Stimulated activated effector memory CD8-positive, alpha-beta T cell treated with anti-CD3 and anti-CD28 coated beads, Interleukin-12 subunit alpha, Interleukin-12 subunit beta, amount 100 ng/mL, for 72 hours (primary cell): ENCODE measurements around the gene MOCOS.

Source experiments
- ATAC-seq: fragments of 150-1000 bp; cut with Tn5 transposase; 2 replicates; pipeline ENCODE4 v1.10.0; 2021
- DNase-seq, 2 donors: peaks; one replicate each; pipeline ENCODE4 v3.0.0; 2021 to 2022; ENCODE audit warnings: low spot score in 2 of 2
- H3K27ac Mint-ChIP-seq: one replicate; pipeline ENCODE4 v1.8.0; 2022; ENCODE audit warnings: mild to moderate bottlenecking, mixed read lengths
- H3K36me3 Mint-ChIP-seq: one replicate; pipeline ENCODE4 v1.8.0; 2022; ENCODE audit warnings: mild to moderate bottlenecking, mixed read lengths
- H3K4me1 Mint-ChIP-seq: one replicate; pipeline ENCODE4 v1.8.0; 2022; ENCODE audit warnings: mixed read lengths
- H3K4me3 Mint-ChIP-seq: one replicate; pipeline ENCODE4 v1.8.0; 2022; ENCODE audit warnings: mild to moderate bottlenecking, mixed read lengths
- H3K9me3 Mint-ChIP-seq: one replicate; pipeline ENCODE4 v1.8.0; 2022; ENCODE audit warnings: mixed read lengths

The MOCOS gene, protein sequence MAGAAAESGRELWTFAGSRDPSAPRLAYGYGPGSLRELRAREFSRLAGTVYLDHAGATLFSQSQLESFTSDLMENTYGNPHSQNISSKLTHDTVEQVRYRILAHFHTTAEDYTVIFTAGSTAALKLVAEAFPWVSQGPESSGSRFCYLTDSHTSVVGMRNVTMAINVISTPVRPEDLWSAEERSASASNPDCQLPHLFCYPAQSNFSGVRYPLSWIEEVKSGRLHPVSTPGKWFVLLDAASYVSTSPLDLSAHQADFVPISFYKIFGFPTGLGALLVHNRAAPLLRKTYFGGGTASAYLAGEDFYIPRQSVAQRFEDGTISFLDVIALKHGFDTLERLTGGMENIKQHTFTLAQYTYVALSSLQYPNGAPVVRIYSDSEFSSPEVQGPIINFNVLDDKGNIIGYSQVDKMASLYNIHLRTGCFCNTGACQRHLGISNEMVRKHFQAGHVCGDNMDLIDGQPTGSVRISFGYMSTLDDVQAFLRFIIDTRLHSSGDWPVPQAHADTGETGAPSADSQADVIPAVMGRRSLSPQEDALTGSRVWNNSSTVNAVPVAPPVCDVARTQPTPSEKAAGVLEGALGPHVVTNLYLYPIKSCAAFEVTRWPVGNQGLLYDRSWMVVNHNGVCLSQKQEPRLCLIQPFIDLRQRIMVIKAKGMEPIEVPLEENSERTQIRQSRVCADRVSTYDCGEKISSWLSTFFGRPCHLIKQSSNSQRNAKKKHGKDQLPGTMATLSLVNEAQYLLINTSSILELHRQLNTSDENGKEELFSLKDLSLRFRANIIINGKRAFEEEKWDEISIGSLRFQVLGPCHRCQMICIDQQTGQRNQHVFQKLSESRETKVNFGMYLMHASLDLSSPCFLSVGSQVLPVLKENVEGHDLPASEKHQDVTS

DNA sequence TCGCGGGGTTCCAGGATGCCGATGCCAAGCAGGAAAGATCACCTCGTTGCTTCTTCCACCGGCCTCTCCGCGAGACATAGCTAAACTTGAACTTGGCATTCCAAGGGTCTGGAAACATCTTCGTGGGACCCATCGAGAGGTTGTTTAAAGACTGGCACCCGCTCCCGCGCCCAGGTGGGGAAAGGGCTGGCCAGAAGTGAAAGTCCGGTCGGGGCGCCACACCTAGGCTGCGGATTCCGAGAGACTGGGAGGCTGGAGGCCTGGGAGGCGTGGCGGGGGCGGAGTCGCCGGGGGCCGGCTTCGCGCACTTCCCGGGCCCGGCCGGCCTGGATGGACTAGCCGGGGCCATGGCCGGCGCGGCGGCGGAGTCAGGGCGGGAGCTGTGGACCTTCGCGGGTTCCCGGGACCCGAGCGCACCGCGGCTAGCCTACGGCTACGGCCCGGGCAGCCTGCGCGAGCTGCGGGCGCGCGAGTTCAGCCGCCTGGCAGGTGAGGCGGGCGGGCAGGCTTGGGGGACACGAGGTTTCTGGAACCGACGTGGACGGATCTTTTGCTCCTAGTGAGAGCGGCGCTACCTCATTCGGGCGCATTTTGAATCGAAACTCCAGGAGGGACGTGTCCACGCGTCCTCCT, at the start of gene MOCOS:
TSS of gene MOCOS (plus strand) at position 305 of the 633 bp plus-strand sequence. CDS start at position 348, 43 bp downstream.
- peaks cover 25% of the 10 kb centered on the region for H3K4me1 Mint-ChIP-seq
- H3K36me3 Mint-ChIP-seq = no peaks in the 10 kb centered on the region
- no peaks in the 10 kb centered on the region for H3K9me3 Mint-ChIP-seq
- H3K27ac Mint-ChIP-seq = no peak within 1 kb of the TSS
- DNase-seq = peak; percentile 45 to 74
- H3K4me3 Mint-ChIP-seq = peak within 1 kb of the TSS; percentile 73
- peak; percentile 82 for ATAC-seq

- H3K27ac Mint-ChIP-seq = no peak overlapping the region
- peaks cover 11% of the 10 kb centered on the region for H3K4me1 Mint-ChIP-seq
- no peak for ATAC-seq
- H3K4me3 Mint-ChIP-seq = no peak overlapping the region
- DNase-seq = no peak
- H3K36me3 Mint-ChIP-seq = peaks cover 100% of the 10 kb centered on the region
- H3K9me3 Mint-ChIP-seq = no peaks in the 10 kb centered on the region
Observed at GRCh38 chr18:36139245-36139644, 48.1 kb upstream of the MOCOS start.

GRCh38 chr18:36141576-36141975, 45.7 kb upstream of the MOCOS start:
- DNase-seq = no peak
- Mint-ChIP-seq H3K36me3 (peaks cover 100% of the 10 kb centered on the region), H3K9me3 (no peaks in the 10 kb centered on the region), H3K4me3 (no peak overlapping the region), H3K4me1 (peaks cover 5% of the 10 kb centered on the region), H3K27ac (no peak overlapping the region)
- peak; percentile 43 for ATAC-seq

DNA sequence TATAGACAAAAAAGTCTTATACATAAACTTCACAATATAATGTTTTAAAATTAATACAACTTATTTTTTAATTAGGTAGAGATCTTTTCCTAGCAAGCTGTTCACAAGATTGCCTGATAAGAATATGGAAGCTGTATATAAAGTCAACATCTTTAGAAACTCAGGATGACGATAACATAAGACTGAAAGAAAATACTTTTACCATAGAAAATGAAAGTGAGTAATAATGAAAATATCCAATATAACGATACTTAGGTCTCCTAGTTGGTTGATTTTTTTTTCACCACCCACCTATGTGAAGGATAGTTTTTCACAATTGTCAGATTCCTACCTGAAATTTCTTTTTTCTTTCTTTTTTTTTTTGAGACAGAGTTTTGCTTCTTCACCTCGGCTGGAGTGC, 44.5 kb upstream of the MOCOS start:
- Mint-ChIP-seq H3K4me1 (peaks cover 5% of the 10 kb centered on the region), H3K4me3 (no peak overlapping the region), H3K27ac (no peak overlapping the region), H3K9me3 (no peaks in the 10 kb centered on the region), H3K36me3 (peaks cover 100% of the 10 kb centered on the region)
- ATAC-seq = no peak
- DNase-seq = no peak

DNA sequence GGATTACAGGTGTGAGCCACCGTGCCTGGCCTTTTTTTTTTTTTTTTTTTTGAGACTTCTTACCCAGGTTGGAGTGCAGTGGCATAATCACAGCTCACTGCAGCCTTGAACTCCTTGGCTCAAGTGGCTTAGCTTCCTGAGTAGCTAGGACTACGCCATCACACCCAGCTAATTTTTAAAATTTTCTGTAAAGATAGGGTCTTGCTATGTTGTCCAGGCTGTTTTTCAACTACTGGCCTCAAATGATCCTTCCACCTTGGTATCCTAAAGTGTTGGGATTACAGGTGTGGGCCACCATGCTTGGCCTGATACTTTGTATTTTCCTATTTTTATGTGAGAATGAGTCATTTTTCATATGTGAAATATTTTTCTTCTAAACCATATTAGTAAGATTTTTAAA, 43.9 kb upstream of the MOCOS start:
- Mint-ChIP-seq H3K4me1 (peaks cover 5% of the 10 kb centered on the region), H3K4me3 (no peak overlapping the region), H3K27ac (no peak overlapping the region), H3K9me3 (no peaks in the 10 kb centered on the region), H3K36me3 (peaks cover 100% of the 10 kb centered on the region)
- no peak for DNase-seq
- no peak for ATAC-seq

DNA sequence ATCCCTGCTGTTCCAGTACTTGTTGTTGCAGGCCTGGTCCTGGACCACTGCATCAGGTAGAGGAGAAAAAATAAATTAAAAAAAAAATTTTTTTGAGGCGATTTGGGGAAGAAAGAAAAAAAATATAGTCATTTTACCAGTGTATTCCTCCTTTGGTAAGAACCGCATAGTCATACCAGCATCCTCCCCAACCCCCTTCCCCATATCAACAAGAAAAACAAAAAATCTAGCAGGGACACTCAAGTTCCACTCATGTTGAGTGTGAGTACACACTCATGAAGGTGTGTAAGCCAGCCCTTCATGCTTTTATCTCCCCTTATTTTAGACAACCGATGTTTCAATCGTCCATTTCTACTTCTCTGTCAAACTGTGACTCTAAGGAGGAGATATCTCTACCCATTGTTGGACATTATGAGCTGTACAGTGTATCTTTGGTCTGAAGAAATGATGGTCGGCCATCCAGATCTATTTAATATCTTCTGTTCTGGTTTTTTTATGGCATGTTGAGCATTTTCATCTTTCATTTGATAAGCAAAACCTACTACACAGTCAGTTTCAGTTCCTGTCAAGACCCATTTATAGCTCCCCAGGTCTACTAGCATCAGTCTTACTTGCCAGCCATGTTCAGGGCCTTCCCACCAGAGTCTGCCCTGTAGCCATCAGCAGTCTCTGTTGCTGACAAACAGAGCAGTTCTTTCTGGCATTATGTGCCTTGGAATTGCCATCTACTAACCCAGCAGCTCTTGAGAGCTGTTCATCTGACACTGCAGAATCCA, 37.6 kb upstream of the MOCOS start:
- Mint-ChIP-seq H3K27ac (peak overlapping the region; percentile 52), H3K4me1 (peaks cover 19% of the 10 kb centered on the region), H3K4me3 (no peak overlapping the region), H3K36me3 (peaks cover 100% of the 10 kb centered on the region), H3K9me3 (no peaks in the 10 kb centered on the region)
- no peak for ATAC-seq
- no peak for DNase-seq

DNA sequence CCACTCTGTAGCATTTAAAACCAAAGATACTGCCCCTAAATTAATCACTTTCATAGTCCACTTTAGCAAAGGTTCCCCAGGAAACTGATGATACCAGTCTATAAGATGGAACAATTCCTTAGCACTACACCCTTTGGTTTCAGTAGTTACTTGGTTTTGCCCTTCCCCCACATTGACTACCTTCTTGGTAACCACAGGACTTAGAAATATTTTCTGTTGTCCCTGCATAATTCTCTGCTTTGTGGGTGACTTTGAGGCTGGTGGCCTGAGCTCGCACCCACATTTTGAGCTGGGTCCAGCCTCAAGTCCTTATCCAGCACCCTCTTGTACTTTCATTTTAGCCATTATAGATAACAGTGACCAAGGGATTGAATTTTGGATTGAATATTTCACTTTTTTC, 34.5 kb upstream of the MOCOS start:
- Mint-ChIP-seq H3K27ac (peak overlapping the region; percentile 57), H3K9me3 (no peaks in the 10 kb centered on the region), H3K36me3 (peaks cover 99% of the 10 kb centered on the region), H3K4me1 (peaks cover 29% of the 10 kb centered on the region), H3K4me3 (no peak overlapping the region)
- ATAC-seq = no peak
- DNase-seq = no peak

DNA sequence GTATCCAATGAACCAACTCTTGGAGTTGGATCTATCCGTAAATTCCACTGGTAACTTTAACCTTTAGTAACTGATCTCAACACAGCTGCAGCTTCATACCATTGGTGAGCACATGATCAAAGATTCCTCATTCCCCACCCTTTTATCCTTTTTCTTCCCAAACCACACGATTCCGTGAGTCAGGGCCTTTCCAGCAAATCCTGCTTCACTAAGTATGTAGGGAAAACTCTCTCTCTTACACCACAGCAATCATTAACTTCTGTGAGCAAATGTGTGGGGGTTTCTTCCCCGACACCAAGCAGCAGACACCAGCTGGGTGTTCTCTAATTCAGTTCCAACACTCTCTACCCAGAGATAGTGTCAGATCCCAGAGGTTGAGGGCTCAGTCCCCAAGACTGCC, 34.1 kb upstream of the MOCOS start:
- DNase-seq = no peak
- ATAC-seq = no peak
- Mint-ChIP-seq H3K9me3 (no peaks in the 10 kb centered on the region), H3K36me3 (peaks cover 99% of the 10 kb centered on the region), H3K27ac (peak overlapping the region; percentile 57), H3K4me3 (no peak overlapping the region), H3K4me1 (peaks cover 34% of the 10 kb centered on the region)

DNA sequence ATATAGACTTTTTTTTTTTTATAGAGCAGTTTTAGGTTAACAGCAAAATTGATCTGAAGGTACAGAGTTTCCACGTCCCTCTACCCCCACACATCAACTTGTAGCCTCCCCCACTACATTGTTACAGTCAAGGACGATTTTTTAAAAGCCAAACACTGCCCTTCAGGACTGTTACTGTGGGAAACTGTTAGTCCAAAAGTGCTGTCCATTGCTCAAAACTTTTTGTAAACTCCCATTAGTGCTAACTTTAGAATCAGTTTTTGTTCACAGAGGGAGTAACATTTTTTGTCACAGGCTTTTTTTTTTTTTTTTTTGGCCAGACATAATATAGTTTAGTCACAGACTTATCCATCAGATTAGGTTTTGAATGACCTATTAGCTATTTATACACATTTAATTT, 33.5 kb upstream of the MOCOS start:
- H3K27ac Mint-ChIP-seq = peak overlapping the region; percentile 57
- peaks cover 99% of the 10 kb centered on the region for H3K36me3 Mint-ChIP-seq
- no peak overlapping the region for H3K4me3 Mint-ChIP-seq
- ATAC-seq (no peak), DNase-seq (no peak)
- no peaks in the 10 kb centered on the region for H3K9me3 Mint-ChIP-seq
- H3K4me1 Mint-ChIP-seq = peaks cover 37% of the 10 kb centered on the region

- peaks cover 99% of the 10 kb centered on the region for H3K36me3 Mint-ChIP-seq
- H3K27ac Mint-ChIP-seq = peak overlapping the region; percentile 40
- H3K9me3 Mint-ChIP-seq = no peaks in the 10 kb centered on the region
- no peak overlapping the region for H3K4me3 Mint-ChIP-seq
- DNase-seq (no peak), ATAC-seq (no peak)
- peaks cover 37% of the 10 kb centered on the region for H3K4me1 Mint-ChIP-seq
Observed at GRCh38 chr18:36155851-36156757, 31.2 kb upstream of the MOCOS start.

- no peaks in the 10 kb centered on the region for H3K9me3 Mint-ChIP-seq
- DNase-seq = no peak
- H3K27ac Mint-ChIP-seq = peak overlapping the region; percentile 40
Observed at GRCh38 chr18:36157441-36157840, 29.9 kb upstream of the MOCOS start.

DNA sequence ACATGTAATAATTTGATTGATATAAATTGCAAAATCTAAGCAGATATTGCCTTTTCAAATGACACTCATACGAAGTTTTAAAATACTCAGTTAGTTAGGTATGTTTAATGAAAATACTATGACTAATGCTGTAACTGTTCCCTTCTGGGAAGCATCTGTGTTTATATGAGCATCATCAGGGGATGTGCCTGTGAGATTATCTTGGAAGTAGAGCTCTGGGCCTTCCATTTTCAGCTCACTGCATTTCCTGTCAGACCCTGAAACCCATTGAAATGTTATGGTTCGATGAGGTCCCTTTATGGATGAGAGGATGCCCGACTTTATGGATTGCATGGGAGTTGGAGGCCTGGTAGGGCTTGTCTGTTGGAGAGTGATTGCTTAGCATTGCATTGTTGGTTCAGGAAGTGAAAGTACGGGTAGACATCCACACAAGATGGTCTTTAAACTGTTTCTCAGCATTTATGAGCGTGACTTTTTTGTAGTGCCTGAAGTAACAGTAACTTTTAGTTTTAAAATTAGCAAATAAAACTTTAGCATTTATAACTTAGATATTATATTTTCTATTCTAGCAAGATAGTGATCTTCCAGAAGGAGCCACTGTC, 28.9 kb upstream of the MOCOS start:
- Mint-ChIP-seq H3K9me3 (no peaks in the 10 kb centered on the region), H3K4me1 (peaks cover 34% of the 10 kb centered on the region), H3K27ac (peak overlapping the region; percentile 14), H3K4me3 (no peak overlapping the region), H3K36me3 (peaks cover 99% of the 10 kb centered on the region)
- no peak for DNase-seq
- ATAC-seq = no peak

More at GRCh38 chr18:36157441-36157840, 29.9 kb upstream of the MOCOS start:
- no peak for ATAC-seq
- Mint-ChIP-seq H3K36me3 (peaks cover 99% of the 10 kb centered on the region), H3K4me1 (peaks cover 44% of the 10 kb centered on the region), H3K4me3 (no peak overlapping the region)

DNA sequence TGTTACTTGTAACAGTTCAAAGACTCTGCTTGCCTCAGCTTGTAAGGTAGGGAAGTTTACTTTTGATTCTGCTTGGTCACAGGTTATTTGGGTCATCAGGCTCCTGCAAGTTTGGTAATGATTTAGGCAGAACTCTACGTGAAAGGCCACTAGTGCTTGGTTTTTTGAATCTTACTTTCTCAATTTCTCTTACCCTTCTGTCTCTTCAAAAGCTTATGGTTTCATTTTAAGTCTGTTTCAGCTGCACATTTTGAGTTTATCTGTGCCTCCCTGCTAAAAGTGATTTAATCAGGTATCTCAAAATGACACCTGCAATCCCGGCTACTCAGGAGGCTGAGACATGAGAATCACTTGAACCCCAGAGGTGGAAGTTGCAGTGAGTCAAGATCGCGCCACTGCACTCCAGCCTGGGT, 26.3 kb upstream of the MOCOS start:
- no peak for DNase-seq
- no peaks in the 10 kb centered on the region for H3K9me3 Mint-ChIP-seq
- H3K4me1 Mint-ChIP-seq = peaks cover 33% of the 10 kb centered on the region
- peak; percentile 72 for ATAC-seq
- peaks cover 99% of the 10 kb centered on the region for H3K36me3 Mint-ChIP-seq
- H3K27ac Mint-ChIP-seq = peak overlapping the region; percentile 66
- H3K4me3 Mint-ChIP-seq = no peak overlapping the region
